Neural crest cell (in vitro differentiated cells): ENCODE measurements around the gene SLC49A3. TPM values are rescaled to one million over a fixed set of nuclear protein-coding genes. Genes with fewer than 3 reads are reported as not detected.
A peak's percentile ranks its signal among the peaks of the same experiment; 100 is the strongest.

Experiments
- DNase-seq: peaks from one replicate; pipeline ENCODE4 v3.0.0; 2021; ENCODE audit warnings: low read depth, mixed read lengths, low spot score
- H3K27ac Mint-ChIP-seq: one replicate; pipeline ENCODE4 v1.8.0; 2021; ENCODE audit warnings: mild to moderate bottlenecking, mixed read lengths; ENCODE audit not compliant: unreplicated experiment
- H3K27me3 Mint-ChIP-seq: 2 replicates; pipeline ENCODE4 v1.8.0; 2021; ENCODE audit warnings: low read depth, mild to moderate bottlenecking, mixed read lengths
- H3K36me3 Mint-ChIP-seq: 2 replicates; pipeline ENCODE4 v1.8.0; 2021; ENCODE audit warnings: low read depth, mild to moderate bottlenecking, mixed read lengths
- H3K4me1 Mint-ChIP-seq: 2 replicates; pipeline ENCODE4 v1.8.0; 2021; ENCODE audit warnings: mixed read lengths
- H3K4me3 Mint-ChIP-seq: one replicate; pipeline ENCODE4 v1.8.0; 2021; ENCODE audit warnings: mild to moderate bottlenecking, mixed read lengths
- H3K9me3 Mint-ChIP-seq: 2 replicates; pipeline ENCODE4 v1.8.0; 2021; ENCODE audit warnings: mixed read lengths
- total RNA-seq: library from RNA; stranded (reverse); gene quantifications from 2 replicates; pipeline ENCODE4 v1.2.1, GENCODE V29; 2021
- TF ChIP-seq, protein P1 (sequence below): fragments of 200-600 bp; sonication (generic); conservative IDR thresholded peaks from 2 replicates; pipeline ENCODE4 v1.5.0; 2021; ENCODE audit warnings: antibody characterized with exemption, mild to moderate bottlenecking

Gene SLC49A3
- total RNA-seq, 1 donor from 2014 or later, result 0.91 TPM

DNA sequence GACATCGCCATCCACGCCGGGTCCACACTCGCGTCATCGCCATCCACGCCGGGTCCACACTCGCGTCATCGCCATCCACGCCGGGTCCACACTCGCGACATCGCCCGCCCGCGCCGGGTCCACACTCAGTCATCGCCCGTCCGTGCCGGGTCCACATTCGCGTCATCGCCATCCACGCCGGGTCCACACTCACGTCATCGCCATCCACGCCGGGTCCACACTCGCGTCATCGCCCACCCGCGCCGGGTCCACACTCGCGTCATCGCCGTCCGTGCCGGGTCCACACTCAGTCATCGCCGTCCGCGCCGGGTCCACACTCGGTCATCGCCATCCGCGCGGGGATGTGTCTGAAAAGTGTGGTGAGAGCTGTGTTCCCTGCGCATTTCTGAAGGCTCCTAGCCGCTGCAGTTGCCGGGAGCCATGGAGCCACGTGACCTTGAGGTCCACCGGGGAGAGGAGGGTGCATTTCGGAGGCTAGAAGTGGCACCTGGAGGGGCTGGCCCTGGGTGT, 34.0 kb upstream of the SLC49A3 start:
- Mint-ChIP-seq H3K27me3 (no peaks in the 10 kb centered on the region), H3K4me3 (no peak overlapping the region), H3K4me1 (peaks cover 8% of the 10 kb centered on the region), H3K36me3 (peaks cover 8% of the 10 kb centered on the region), H3K9me3 (no peaks in the 10 kb centered on the region), H3K27ac (no peak overlapping the region)
- TF ChIP-seq, protein P1, sequence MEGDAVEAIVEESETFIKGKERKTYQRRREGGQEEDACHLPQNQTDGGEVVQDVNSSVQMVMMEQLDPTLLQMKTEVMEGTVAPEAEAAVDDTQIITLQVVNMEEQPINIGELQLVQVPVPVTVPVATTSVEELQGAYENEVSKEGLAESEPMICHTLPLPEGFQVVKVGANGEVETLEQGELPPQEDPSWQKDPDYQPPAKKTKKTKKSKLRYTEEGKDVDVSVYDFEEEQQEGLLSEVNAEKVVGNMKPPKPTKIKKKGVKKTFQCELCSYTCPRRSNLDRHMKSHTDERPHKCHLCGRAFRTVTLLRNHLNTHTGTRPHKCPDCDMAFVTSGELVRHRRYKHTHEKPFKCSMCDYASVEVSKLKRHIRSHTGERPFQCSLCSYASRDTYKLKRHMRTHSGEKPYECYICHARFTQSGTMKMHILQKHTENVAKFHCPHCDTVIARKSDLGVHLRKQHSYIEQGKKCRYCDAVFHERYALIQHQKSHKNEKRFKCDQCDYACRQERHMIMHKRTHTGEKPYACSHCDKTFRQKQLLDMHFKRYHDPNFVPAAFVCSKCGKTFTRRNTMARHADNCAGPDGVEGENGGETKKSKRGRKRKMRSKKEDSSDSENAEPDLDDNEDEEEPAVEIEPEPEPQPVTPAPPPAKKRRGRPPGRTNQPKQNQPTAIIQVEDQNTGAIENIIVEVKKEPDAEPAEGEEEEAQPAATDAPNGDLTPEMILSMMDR, result no peak
- DNase-seq, result no peak

DNA sequence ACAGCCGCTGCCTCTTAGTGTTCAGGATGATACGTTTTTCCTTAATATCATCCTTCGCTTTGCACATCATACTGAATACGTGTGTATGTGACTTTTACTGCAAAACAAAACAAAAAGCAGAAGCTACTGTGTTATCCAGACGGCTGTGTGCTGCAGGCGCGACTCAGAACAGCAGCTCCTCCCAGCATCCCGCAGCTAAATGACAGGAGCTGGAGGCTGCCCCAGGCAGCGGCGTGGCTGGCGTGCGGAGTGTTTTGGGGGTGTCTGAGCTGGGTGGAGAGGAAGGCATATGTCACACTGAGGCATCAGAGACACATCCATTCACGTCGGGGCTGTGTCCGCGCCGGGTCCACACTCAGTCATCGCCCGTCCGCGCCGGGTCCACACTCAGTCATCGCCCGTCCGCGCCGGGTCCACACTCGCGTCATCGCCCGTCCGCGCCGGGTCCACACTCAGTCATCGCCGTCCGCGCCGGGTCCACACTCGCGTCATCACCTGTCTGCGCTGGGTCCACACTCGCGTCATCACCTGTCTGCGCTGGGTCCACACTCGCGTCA, 33.3 kb upstream of the SLC49A3 start:
- no peaks in the 10 kb centered on the region for H3K9me3 Mint-ChIP-seq
- no peak overlapping the region for H3K27ac Mint-ChIP-seq
- TF ChIP-seq, protein P1, result no peak
- peaks cover 7% of the 10 kb centered on the region for H3K36me3 Mint-ChIP-seq
- no peak for DNase-seq
- peaks cover 13% of the 10 kb centered on the region for H3K4me1 Mint-ChIP-seq
- H3K27me3 Mint-ChIP-seq, result no peaks in the 10 kb centered on the region
- no peak overlapping the region for H3K4me3 Mint-ChIP-seq

DNA sequence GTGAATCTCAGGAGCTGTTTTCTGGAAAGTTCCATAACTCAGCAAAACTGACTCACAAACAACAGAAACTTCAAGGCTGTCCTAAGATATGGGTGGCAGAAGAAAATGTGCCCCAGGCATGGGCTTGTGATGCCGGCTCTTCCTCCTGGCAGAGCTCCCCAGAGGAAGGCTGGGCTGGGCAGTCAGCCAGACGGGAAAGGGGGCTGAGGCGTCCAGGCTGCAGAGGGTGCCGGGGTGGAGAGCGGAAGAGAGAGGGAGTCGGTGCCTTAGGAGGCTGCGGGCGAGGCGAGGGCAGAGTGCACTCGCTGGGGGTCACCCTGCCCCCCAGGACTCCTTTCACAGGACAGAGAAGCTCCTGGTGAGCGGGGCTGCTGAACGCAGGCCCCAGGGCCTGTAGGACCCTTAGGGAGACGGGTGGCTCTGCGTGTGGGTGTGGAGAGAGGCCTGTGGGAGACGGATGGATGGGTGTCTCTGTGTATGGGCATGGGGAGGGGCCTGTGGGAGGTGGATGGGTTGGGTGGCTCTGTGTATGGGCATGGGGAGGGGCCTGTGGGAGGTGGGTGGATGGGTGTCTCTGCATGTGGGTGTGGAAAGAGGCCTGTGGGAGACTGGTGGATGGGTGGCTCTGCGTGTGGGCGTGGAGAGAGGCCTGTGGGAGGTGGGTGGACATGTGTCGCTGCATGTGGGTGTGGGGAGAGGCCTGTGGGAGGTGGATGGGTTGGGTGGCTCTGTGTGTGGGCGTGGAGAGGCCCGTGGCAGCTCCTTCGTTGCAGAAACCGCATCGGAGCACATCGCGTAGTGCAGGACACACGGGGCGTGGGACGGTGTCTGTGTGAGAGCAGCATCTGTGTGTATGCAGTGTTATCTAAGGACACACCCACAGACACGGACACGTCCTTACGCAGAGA, 32.6 kb upstream of the SLC49A3 start:
- no peaks in the 10 kb centered on the region for H3K27me3 Mint-ChIP-seq
- H3K36me3 Mint-ChIP-seq, result peaks cover 7% of the 10 kb centered on the region
- H3K27ac Mint-ChIP-seq, result peak overlapping the region; percentile 12
- peaks cover 8% of the 10 kb centered on the region for H3K4me1 Mint-ChIP-seq
- TF ChIP-seq, protein P1, result no peak
- H3K4me3 Mint-ChIP-seq, result no peak overlapping the region
- H3K9me3 Mint-ChIP-seq, result no peaks in the 10 kb centered on the region
- no peak for DNase-seq

DNA sequence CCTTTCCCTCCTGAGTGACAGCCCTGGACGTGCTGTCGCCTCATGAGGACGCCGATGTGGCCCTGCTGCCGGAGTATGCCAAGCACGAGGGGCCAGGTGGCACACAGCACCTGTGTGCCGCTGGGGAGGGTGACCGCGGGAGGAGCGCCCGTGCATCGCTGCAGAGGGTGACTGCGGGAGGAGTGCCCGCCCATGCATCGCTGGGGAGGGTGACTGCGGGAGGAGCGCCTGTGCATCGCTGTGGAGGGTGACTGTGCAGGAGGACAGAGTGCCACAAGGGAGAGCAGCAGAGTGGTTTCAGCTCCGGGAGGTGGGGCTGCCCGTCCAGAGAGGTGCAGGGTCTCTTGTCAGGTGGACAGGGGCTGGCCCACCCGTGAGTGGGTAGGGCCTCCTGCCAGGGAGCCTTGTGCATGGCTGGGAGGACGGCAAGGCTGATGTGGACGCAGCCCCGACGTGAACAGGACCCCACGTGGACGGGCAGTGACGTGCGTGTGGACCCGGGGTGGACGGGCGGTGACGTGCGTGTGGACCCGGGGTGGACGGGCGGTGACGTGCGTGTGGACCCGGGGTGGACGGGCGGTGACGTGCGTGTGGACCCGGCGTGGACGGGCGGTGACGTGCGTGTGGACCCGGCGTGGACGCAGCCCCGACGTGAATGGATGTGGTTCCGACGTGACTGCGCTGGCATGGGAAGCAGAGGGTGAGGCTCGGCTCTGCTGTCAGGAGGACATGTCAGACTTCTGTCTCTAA, 31.3 kb upstream of the SLC49A3 start:
- H3K4me3 Mint-ChIP-seq, result peak overlapping the region; percentile 19
- peaks cover 7% of the 10 kb centered on the region for H3K36me3 Mint-ChIP-seq
- no peak overlapping the region for H3K27ac Mint-ChIP-seq
- H3K4me1 Mint-ChIP-seq, result peaks cover 6% of the 10 kb centered on the region
- H3K9me3 Mint-ChIP-seq, result no peaks in the 10 kb centered on the region
- TF ChIP-seq, protein P1, result no peak
- DNase-seq, result no peak
- H3K27me3 Mint-ChIP-seq, result no peaks in the 10 kb centered on the region

DNA sequence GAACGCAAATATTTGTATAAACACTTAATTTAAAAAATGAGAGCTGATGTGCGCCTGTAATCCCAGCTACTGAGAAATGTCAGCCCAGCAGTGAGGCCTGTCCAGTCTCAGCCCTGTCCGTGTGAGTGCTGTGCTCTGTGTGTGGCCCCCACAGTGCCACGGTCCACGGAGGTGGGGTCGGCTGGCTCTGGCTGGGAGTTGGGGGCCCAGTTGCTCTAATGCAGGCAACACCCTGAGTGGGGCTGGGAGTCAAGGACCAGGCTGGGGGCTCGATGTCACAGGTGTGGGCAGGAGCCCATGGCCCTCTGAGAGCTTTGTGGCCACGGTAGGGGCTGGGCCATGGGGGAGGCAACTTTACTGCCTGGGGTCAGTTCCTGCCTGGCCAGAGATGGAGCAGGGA, 29.5 kb upstream of the SLC49A3 start:
- no peak for DNase-seq
- peaks cover 6% of the 10 kb centered on the region for H3K4me1 Mint-ChIP-seq
- no peak overlapping the region for H3K4me3 Mint-ChIP-seq
- H3K9me3 Mint-ChIP-seq, result no peaks in the 10 kb centered on the region
- H3K36me3 Mint-ChIP-seq, result peaks cover 9% of the 10 kb centered on the region
- no peaks in the 10 kb centered on the region for H3K27me3 Mint-ChIP-seq
- no peak overlapping the region for H3K27ac Mint-ChIP-seq
- TF ChIP-seq, protein P1, result no peak
